GM23338 (cell line): Measurements from ENCODE around the gene SYNPO. TPM values are rescaled to one million over a fixed set of nuclear protein-coding genes. Genes with fewer than 3 reads are reported as not detected.

Source experiments
- ATAC-seq: fragments of 200-7000 bp; cut with Tn5 transposase; 3 replicates; pipeline ENCODE4 v1.9.1; 2020
- DNase-seq: peaks from one replicate; pipeline ENCODE4 v3.0.0-alpha.2; 2015; ENCODE audit warnings: low spot score
- H2AFZ ChIP-seq: fragments of 200-600 bp; sonication (generic); 2 replicates; pipeline ENCODE4 v1.8.0; 2016; ENCODE audit warnings: antibody characterized with exemption, mild to moderate bottlenecking, moderate library complexity
- H3F3A ChIP-seq: fragments of 200-600 bp; sonication (generic); replicated peaks from 2 replicates; pipeline ENCODE4 v1.8.0; 2017; ENCODE audit warnings: antibody characterized with exemption, mixed run types, low read depth
- H3K27ac ChIP-seq: fragments of 200-600 bp; sonication (generic); 2 replicates; pipeline ENCODE4 v1.6.1; 2016; ENCODE audit warnings: low read depth
- H3K27me3 ChIP-seq: fragments of 200-600 bp; sonication (generic); 2 replicates; pipeline ENCODE4 v1.8.0; 2016; ENCODE audit warnings: mild to moderate bottlenecking, mixed run types, moderate library complexity; ENCODE audit not compliant: insufficient read depth
- H3K36me3 ChIP-seq: fragments of 200-600 bp; sonication (generic); 2 replicates; pipeline ENCODE4 v1.8.0; 2016; ENCODE audit warnings: mild to moderate bottlenecking; ENCODE audit not compliant: insufficient read depth
- H3K4me1 ChIP-seq: fragments of 200-600 bp; sonication (generic); 2 replicates; pipeline ENCODE4 v1.8.0; 2016; ENCODE audit warnings: mild to moderate bottlenecking, moderate library complexity; ENCODE audit not compliant: insufficient read depth
- H3K4me2 ChIP-seq: fragments of 200-600 bp; sonication (generic); 2 replicates; pipeline ENCODE4 v1.7.1; 2017; ENCODE audit warnings: mixed run types
- H3K4me3 ChIP-seq: fragments of 200-600 bp; sonication (generic); 2 replicates; pipeline ENCODE4 v1.6.1; 2016; ENCODE audit warnings: mixed run types
- H3K79me2 ChIP-seq: fragments of 200-600 bp; sonication (generic); replicated peaks from 2 replicates; pipeline ENCODE4 v1.8.0; 2017; ENCODE audit warnings: mild to moderate bottlenecking; ENCODE audit not compliant: insufficient read depth
- H3K9me2 ChIP-seq: fragments of 200-600 bp; sonication (generic); 2 replicates; pipeline ENCODE4 v1.8.0; 2017; ENCODE audit not compliant: insufficient read depth
- H4K20me1 ChIP-seq: fragments of 200-600 bp; sonication (generic); replicated peaks from 2 replicates; pipeline ENCODE4 v1.8.0; 2017; ENCODE audit warnings: mild to moderate bottlenecking; ENCODE audit not compliant: insufficient read depth
- H3K27ac Mint-ChIP-seq: 2 replicates; pipeline ENCODE4 v1.8.0; 2020; ENCODE audit warnings: inconsistent platforms, mild to moderate bottlenecking, moderate library complexity, mixed read lengths
- H3K27me3 Mint-ChIP-seq: 3 replicates; pipeline ENCODE4 v1.8.0; 2022; ENCODE audit warnings: low read depth, mild to moderate bottlenecking, moderate library complexity, mixed read lengths, inconsistent platforms; ENCODE audit not compliant: insufficient read depth, poor library complexity
- H3K36me3 Mint-ChIP-seq: 3 replicates; pipeline ENCODE4 v1.8.0; 2021; ENCODE audit warnings: low read depth, mild to moderate bottlenecking, inconsistent platforms, moderate library complexity, mixed read lengths
- H3K4me1 Mint-ChIP-seq: 3 replicates; pipeline ENCODE4 v1.8.0; 2020; ENCODE audit warnings: mild to moderate bottlenecking, inconsistent platforms, mixed read lengths
- H3K4me3 Mint-ChIP-seq: 3 replicates; pipeline ENCODE4 v1.8.0; 2021; ENCODE audit warnings: moderate library complexity, mild to moderate bottlenecking, inconsistent platforms, mixed read lengths
- H3K9me3 Mint-ChIP-seq: 3 replicates; pipeline ENCODE4 v1.8.0; 2020; ENCODE audit warnings: moderate library complexity, mild to moderate bottlenecking, inconsistent platforms, mixed read lengths
- CREB1 ChIP-seq: fragments of 250-450 bp; sonication (Bioruptor Pico); IDR thresholded peaks from 2 replicates; pipeline ENCODE4 v1.5.0; 2020; ENCODE audit warnings: low read depth, mild to moderate bottlenecking, moderate library complexity
- CTCF ChIP-seq, 2 experiments: fragments of 200-600 bp in 1 of 2; sonication (generic) in 1 of 2; conservative IDR thresholded peaks; 2 replicates each; pipeline versions ENCODE4 v1.5.1 to v1.6.1; 2016 to 2017; ENCODE audit warnings: antibody characterized with exemption in 2 of 2, low read depth in 2 of 2, mild to moderate bottlenecking in 2 of 2, moderate library complexity in 1 of 2
- ETS1 ChIP-seq: IDR thresholded peaks from 2 replicates; pipeline ENCODE4 v1.6.1; 2016; ENCODE audit warnings: antibody characterized with exemption
- EZH2 ChIP-seq: fragments of 200-600 bp; sonication (generic); IDR thresholded peaks from one replicate; pipeline ENCODE4 v1.8.0; 2017; ENCODE audit warnings: antibody characterized with exemption, mild to moderate bottlenecking, low read depth; ENCODE audit not compliant: unreplicated experiment
- EZH2phosphoT487 ChIP-seq: fragments of 200-600 bp; sonication (generic); IDR thresholded peaks from one replicate; pipeline ENCODE4 v1.8.1; 2018; ENCODE audit warnings: antibody characterized with exemption; ENCODE audit not compliant: unreplicated experiment
- JUNB ChIP-seq: IDR thresholded peaks from one replicate; pipeline ENCODE4 v1.6.1; 2016; ENCODE audit warnings: antibody characterized with exemption; ENCODE audit not compliant: unreplicated experiment
- NANOG ChIP-seq: IDR thresholded peaks from 2 replicates; pipeline ENCODE4 v1.6.1; 2016; ENCODE audit warnings: antibody characterized with exemption, borderline replicate concordance
- POLR2AphosphoS5 ChIP-seq: IDR thresholded peaks from 2 replicates; pipeline ENCODE4 v1.6.1; 2016; ENCODE audit warnings: antibody characterized with exemption, low read depth
- REST ChIP-seq: IDR thresholded peaks from one replicate; pipeline ENCODE4 v1.6.1; 2018; ENCODE audit warnings: antibody characterized with exemption; ENCODE audit not compliant: unreplicated experiment
- STAT1 ChIP-seq: IDR thresholded peaks from one replicate; pipeline ENCODE4 v1.6.1; 2016; ENCODE audit warnings: antibody characterized with exemption; ENCODE audit not compliant: unreplicated experiment
- ZNF114 ChIP-seq: fragments of 250-450 bp; sonication (Bioruptor Pico); IDR thresholded peaks from 2 replicates; pipeline ENCODE4 v1.5.0; 2020; ENCODE audit warnings: mild to moderate bottlenecking, moderate library complexity
- ZNF331 ChIP-seq: fragments of 250-450 bp; sonication (Bioruptor Pico); IDR thresholded peaks from 2 replicates; pipeline ENCODE4 v1.5.0; 2020; ENCODE audit warnings: low read depth, mild to moderate bottlenecking, moderate library complexity
- ZNF462 ChIP-seq: fragments of 250-450 bp; sonication (Bioruptor Pico); IDR thresholded peaks from 2 replicates; pipeline ENCODE4 v1.5.0; 2020; ENCODE audit warnings: mild to moderate bottlenecking, moderate library complexity
- polyA plus RNA-seq: library from polyadenylated mRNA; unstranded; fragments of >200 nt; fragmentation: Nextera tagmentation; extraction: Ambion mirVana; gene quantifications from 2 replicates; pipeline ENCODE4 v1.2.1, GENCODE V29; 2016
- total RNA-seq: library from RNA; depleted of rRNA; stranded (reverse); fragments of >200 nt; shearing (Covaris generic); gene quantifications from 2 replicates; pipeline ENCODE4 v1.2.3, GENCODE V29; 2014

SYNPO gene
- total and polyA plus RNA-seq, 2 experiments from 2014 or later: 0.16 to 1.3 TPM

- Mint-ChIP-seq H3K27ac (no peak overlapping the region), H3K9me3 (no peaks in the 10 kb centered on the region), H3K36me3 (no peaks in the 10 kb centered on the region), H3K4me3 (no peak overlapping the region; the same call in 2 of the 3 replicates), H3K4me1 (peaks cover 32% of the 10 kb centered on the region), H3K27me3 (peaks cover 13% of the 10 kb centered on the region)
- no peak overlapping the region for H3K27ac ChIP-seq
- H3K36me3 ChIP-seq: no peaks in the 10 kb centered on the region
- H3F3A ChIP-seq: 0 out of 2 replicates have a peak, but pooled peaks cover 5% of the 10 kb centered on the region
- no peak for DNase-seq
- H3K9me2 ChIP-seq: no peaks in the 10 kb centered on the region
- no peaks in the 10 kb centered on the region; the same call in 1 of the 2 replicates for H3K4me1 ChIP-seq
- no peaks in the 10 kb centered on the region for H3K79me2 ChIP-seq
- H2AFZ ChIP-seq: no peak overlapping the region
- no peak for ATAC-seq
- no peak overlapping the region; the same call in 1 of the 2 replicates for H3K4me3 ChIP-seq
- H3K27me3 ChIP-seq: peaks cover 3% of the 10 kb centered on the region; the same call in 1 of the 2 replicates
- TF ChIP-seq EZH2phosphoT487 (no peak), CREB1 (CRISPR knock-in tag) (no peak), EZH2 (no peak), ETS1 (no peak), ZNF114 (CRISPR knock-in tag) (no peak), CTCF (conservative IDR thresholded peaks at IDR 0.05; ENCODE audit: low read depth in 2 of 2) (no peak), JUNB (no peak), POLR2AphosphoS5 (no peak), ZNF462 (CRISPR knock-in tag) (no peak), NANOG (no peak), ZNF331 (CRISPR knock-in tag) (no peak), STAT1 (no peak), REST (no peak)
- H4K20me1 ChIP-seq: no peaks in the 10 kb centered on the region
- H3K4me2 ChIP-seq: no peak overlapping the region
These were observed 14.8 kb downstream of the SYNPO start for GRCh38 chr5:150655221-150655620.
